Esophagus mucosa (tissue), 1 donor: ENCODE measurements around the gene HOXC5. TPM values are rescaled to one million over a fixed set of nuclear protein-coding genes. Genes with fewer than 3 reads are reported as not detected.
"Not testable (repeated sequence)": the region's sequence is repeated elsewhere in the genome, so short reads cannot be mapped to it uniquely, and the experiment has no call there.

ENCODE experiments used
- ATAC-seq: fragments of 200-7000 bp; cut with Tn5 transposase; one replicate; pipeline ENCODE4 v1.9.1; 2020
- total RNA-seq: library from RNA; stranded (reverse); gene quantifications from one replicate; pipeline ENCODE4 v1.2.4, GENCODE V29; 2023
- donor health status: DM: yes; HTN: yes; CAD: no.

Gene HOXC5
- total RNA-seq, 1 donor from 2014 or later = 0.60 TPM

DNA sequence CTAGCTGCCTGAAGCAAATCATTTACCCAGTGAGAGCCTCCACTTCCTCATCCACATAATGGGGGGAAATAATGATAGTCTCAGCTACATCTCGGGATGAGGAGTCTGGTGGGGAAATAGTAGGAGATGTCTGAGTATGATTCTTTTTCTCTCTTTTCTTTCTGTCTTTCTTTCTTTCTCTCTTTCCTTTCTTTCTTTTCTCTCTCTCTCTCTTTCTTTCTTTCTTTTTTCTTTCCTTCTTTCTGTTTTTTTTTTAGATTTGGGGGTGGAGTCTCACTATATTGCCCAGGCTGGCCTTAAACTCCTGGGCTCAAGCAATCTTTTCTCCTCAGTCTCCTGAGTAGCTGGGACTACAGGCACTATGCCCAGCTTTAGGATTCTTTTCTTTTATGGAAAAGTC, 33.6 kb downstream of the HOXC5 start:
- no peak for ATAC-seq

DNA sequence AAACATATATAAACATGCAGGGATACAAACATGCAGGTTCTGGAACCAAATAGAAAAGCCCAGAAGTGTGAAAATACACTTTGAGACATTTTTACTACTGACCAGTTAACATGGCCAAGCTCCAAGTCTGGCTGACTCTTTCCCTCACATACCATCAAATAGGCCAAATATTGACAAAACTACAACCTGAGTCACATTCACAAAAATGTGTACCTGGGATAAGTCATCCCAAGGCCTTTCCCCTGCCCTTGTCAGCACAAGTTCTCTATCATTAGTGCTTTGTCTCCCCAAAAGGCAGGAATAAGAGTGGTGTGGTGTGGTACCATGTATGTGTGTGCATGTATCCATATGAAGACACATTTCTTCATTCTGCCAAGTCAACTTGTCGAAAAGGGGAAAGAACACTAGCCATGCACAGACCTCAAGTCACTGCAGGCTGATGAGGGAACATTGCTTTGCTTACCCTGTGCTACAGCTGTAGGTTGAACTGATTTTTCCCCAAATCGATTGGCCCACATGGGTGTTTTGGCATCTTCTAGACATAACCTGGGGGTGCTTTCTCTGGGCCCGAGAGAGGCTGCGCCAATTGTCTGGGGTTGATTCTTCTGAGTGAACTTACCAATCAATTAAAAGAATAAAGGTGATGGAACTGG, 35.7 kb downstream of the HOXC5 start:
- no peak for ATAC-seq

DNA sequence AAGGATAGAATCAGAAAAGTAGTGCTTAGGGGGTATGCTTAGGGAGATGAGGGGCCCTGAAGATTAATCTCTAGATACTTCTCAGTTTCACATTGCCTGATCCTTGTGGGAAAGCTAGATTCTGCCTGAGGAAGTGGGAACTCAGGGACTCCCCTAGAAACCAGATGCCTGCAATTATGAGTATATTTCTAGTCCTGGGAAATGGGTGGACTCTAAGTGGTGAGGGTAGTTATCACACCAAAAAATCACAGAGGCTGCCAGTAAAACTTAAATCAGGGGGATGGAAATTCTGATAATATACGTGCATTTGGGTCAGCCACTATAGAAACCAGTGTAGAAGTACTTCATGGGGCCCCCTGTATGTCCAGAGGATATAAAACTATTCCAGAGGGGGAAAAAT, 39.1 kb downstream of the HOXC5 start:
- no peak for ATAC-seq

DNA sequence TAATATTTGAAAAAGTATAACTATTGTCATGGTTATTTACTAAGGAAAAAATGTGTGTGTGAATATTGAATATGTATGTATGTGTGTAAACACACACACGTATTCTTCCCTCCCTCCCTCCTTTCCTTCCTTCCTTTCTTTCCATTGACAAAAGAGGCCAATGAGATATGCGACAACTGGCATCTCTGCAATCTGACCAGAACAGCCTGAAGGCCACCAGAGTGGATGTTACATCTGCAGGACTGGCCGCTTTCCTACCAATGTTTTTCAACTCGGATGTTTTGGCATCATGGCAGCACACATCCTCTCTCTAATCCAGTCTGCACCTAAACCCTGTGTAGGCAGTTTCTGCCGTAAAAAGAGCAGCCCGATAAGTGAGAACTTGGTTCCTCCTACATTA, 41.5 kb downstream of the HOXC5 start:
- ATAC-seq = no peak

DNA sequence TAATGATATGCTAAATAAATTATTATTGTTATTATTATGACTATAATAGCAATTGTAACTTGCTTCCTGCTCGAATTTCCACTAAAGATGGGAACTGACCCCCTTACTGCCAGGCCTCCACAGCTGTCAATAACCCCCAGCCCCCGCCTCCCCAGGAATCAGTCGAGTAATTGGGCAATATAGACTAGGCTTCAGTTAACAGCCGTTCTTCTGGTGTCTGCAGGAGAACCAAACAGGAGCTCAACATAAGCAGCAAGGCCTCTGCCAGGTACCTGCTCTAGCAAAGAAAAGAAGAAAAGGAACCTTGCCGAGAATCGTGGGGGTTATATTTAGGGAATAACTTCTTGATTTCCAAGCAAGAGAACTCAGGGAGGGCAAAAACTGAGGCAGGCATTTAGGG, 42.6 kb downstream of the HOXC5 start:
- ATAC-seq = no peak

DNA sequence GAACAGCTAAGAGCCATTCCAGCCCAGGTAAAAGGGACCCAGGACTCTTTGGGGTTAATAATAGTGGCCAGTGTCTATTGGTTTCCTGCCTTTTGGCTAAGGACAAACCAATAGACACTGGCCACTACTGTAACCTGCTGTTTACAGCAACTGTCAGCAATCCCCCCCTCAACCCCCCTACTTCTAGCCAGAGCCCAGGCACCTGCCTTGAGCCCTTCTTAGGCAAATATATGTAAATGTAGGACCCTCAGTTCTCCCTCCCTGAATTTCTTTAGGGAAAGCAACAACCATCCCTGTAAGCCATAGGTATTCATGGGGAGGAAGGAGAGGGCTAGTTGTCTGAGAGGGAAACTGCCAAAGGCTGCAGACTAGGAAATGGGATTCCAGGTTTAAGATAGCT, 43.1 kb downstream of the HOXC5 start:
- ATAC-seq = no peak

DNA sequence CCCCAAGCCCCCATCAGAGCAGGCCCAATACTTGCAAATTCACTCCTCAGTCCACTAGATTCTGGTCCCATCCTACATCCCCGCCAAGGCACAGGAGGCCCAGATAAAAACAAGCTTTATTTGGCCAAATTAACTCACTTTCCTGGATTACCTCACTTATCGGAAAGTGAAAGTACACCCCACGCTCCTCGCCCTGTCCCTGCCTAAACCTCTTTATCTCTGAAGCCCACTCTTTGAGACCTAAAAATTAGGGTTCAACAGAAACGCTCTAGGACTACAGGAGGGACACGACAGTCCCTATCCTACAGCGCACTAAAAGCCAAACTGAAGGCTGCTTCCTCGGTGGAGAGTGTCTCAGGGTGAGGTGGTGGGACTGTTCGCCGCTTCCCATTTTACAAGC, 45.0 kb downstream of the HOXC5 start:
- not testable (repeated sequence) for ATAC-seq

DNA sequence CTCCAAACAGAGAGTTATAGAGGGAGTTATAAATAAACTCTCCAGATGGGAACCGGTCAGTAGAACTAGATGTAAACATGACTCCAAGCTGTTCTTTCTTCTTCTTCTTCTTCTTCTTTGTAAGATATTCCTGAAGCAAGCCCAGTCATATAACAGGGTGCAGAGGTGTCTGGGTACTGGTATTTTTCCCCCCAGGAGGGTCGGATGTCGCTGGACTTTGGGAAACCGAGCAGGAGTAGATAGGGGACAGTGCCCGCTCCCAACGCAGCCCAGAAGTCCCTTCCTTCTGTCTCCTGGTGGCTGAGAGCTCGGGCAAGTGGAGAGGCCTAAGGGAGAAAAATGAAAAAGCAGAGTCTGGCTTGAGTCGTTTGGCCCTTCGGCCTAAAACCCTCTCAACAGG, 46.3 kb downstream of the HOXC5 start:
- ATAC-seq = not testable (repeated sequence)

DNA sequence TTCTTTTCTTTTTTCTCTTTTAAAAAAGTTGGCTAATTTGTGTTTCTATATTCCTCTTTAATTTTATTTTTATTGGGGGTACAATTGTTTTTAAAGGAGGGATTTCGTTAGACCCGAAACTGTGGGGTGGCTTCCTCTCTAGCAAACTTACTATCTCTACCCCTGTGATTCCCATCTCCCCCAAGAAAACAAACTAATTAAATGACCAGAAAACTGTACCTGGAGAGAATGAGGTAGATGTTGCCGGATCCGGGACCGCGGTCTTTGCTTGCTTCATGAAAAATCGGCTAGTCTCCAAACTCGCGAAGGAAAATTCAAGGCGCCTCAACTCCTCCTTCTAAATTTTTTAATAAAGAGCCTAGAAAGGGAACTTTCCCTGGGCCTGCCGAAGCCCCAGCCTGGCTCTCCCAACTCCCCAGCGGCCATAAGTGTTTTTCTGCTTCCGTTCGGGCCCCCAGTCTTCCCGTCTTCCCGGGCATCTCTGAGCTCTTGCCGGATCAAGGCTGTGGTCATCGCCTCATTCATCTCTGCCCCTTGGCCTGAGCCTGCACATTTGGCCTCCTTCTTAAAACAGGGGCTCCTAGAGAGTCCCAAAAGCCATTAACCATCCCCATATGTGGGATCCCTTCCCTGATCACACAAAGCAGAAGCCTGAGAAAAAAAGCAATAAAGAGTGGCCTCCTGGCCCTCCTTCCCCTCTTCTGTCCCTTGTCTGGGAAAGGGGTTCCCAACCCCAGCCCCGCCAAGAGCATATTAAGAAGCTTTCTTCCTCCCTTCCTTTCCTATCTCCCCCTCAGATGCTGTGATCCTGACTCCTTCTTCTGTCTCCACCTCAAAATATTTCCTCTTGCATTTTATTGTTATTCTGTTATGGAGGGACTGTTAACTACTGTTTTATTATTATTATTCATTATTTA, 47.4 kb downstream of the HOXC5 start:
- not testable (repeated sequence) for ATAC-seq

DNA sequence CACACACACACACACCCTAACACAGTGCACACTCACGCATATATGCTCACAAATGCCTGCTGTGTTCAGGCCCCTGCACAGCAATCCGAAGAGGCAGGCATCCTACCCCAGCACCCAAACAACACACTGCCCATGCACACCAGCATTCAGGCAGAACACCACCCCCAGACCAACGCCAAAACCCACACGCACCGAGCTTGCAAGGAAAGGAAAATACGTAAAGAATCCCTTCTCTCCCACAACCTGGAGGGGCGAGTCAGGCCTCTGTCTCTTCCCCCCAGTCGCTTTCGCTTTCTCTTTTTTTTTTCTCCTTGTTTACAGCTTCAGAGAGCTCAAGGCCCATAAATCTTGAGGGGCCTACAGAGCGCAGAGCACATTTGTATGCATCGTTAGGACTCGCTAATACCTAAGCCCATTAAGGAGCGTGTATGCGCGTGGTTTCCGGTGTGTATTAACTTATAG, 48.2 kb downstream of the HOXC5 start:
- ATAC-seq = not testable (repeated sequence)

DNA sequence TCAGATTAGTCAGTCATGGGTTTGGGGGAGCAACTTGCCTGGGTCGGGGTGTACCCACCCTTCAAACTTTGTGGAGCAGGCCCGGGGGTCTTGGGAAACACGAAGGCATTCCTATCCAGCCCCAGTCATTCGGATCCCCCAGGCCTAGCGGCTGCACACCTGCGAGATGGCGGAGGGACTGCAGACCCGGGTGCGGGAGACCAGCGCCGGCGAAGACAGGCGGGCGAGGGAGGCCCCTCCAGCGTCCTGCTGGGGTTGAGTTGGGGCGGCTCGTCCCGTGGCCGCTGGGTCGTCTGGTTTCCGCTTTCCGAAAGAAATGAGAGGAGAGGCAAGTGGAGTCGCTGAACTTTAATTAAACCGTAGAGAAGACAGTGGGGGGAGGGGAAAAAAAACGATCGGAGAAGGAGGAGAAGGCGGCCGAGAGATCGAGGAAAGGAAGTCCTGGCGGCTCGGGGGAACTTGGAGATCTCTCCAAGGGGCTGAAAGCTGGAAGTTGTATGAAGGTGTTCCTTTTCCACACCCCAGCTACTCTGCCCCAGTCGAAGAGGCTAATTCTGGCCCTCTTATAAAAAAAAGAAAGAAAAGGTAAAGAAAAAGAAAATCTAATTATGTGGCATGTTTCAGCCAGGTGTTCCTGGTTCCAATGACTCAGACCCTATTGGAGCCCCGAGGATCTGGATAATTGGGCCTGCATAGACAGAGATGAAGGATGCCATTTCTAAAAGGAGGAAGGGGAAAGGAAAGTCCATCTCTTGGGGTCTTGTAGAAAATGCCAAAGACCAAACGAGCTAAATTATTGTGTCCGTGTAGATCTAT, 48.9 kb downstream of the HOXC5 start:
- ATAC-seq = not testable (repeated sequence)

DNA sequence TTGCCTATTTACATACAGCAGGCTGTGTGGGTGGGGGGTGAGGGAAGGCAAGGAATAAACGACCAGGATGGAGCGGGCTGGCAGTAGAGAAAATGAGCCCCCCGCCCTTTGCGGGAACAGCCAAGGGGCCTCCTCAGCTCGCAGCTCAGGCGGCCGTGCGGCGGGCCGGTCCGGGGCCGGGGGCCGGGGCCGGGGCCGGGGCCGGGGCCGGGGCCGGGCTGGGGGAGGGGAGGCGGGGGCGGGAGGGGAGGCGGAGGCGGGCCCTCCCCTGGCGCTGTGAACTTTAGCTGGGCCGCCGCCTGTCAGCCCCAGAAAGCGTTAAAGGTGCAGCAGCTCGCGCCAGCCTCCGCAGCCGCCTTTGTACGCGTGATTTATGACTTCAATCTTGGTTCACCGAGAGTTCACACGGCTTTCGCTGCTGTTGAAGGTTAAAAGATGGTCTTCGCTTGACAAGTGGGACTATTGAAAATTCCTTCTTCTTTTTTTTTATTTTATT, 49.6 kb downstream of the HOXC5 start:
- ATAC-seq = no peak

Other genes with a start within 250 kb of the HOXC5 start
- gene HOXC13, start 94.2 kb upstream of the HOXC5 start, total RNA-seq = 0.52 TPM
- not detected for gene HOXC12, start 78.1 kb upstream of the HOXC5 start, total RNA-seq
- gene HOXC11, start 59.9 kb upstream of the HOXC5 start, total RNA-seq = 0.08 TPM
- gene HOTAIR, start 58.1 kb upstream of the HOXC5 start, total RNA-seq = not detected
- 0.64 TPM for gene HOXC10, start 47.9 kb upstream of the HOXC5 start, total RNA-seq
- gene HOXC9, start 32.9 kb upstream of the HOXC5 start, total RNA-seq = 1.2 TPM
- 0.48 TPM for gene HOXC8, start 24.1 kb upstream of the HOXC5 start, total RNA-seq
- 1.6 TPM for gene HOXC6, start 4.6 kb upstream of the HOXC5 start, total RNA-seq
- 5.1 TPM for gene HOXC4, start 20.8 kb downstream of the HOXC5 start, total RNA-seq
- 35.2 TPM for gene SMUG1, start 155.9 kb downstream of the HOXC5 start, total RNA-seq
- gene CBX5, start 247.1 kb downstream of the HOXC5 start, total RNA-seq = 44.0 TPM
- gene HNRNPA1, start 247.7 kb downstream of the HOXC5 start, total RNA-seq = 687 TPM